K562 (cell line): ENCODE measurements around the gene CDK5R2. TPM values are rescaled to one million over a fixed set of nuclear protein-coding genes. Genes with fewer than 3 reads are reported as not detected.
A peak's percentile ranks its signal among the peaks of the same experiment; 100 is the strongest.

ENCODE experiments used
- CREB3 ChIP-seq: fragments of 450-650 bp; conservative IDR thresholded peaks from 2 replicates; pipeline ENCODE4 v1.6.1; 2016; ENCODE audit warnings: missing genetic modification characterization, low read depth, mild to moderate bottlenecking, missing compliant biosample characterization, moderate library complexity
- CREM ChIP-seq: IDR thresholded peaks from 2 replicates; pipeline ENCODE4 v1.6.1; 2014; ENCODE audit warnings: antibody characterized with exemption, low read depth
- E2F1 ChIP-seq: sonication (generic); formaldehyde crosslinking; IDR thresholded peaks from 2 replicates; pipeline ENCODE4 v1.8.1; 2023; ENCODE audit warnings: mild to moderate bottlenecking, missing genetic modification reagents, moderate library complexity
- GABPB2 ChIP-seq: fragments of 250-450 bp; sonication (Bioruptor Pico); conservative IDR thresholded peaks from 2 replicates; pipeline ENCODE4 v1.5.1; 2021; ENCODE audit warnings: mild to moderate bottlenecking
- MCM2 ChIP-seq: fragments of 450-650 bp; IDR thresholded peaks from 2 replicates; pipeline ENCODE4 v1.6.1; 2017; ENCODE audit warnings: low read depth, mild to moderate bottlenecking
- SNIP1 ChIP-seq: fragments of 450-650 bp; IDR thresholded peaks from 2 replicates; pipeline ENCODE4 v1.7.1; 2017; ENCODE audit warnings: low read depth, mild to moderate bottlenecking
- SREBF2 ChIP-seq: sonication (generic); formaldehyde crosslinking; IDR thresholded peaks from 2 replicates; pipeline ENCODE4 v1.4.0; 2020; ENCODE audit warnings: mild to moderate bottlenecking, missing genetic modification reagents
- THRA ChIP-seq: fragments of 450-650 bp; IDR thresholded peaks from 2 replicates; pipeline ENCODE4 v1.6.1; 2017; ENCODE audit warnings: mild to moderate bottlenecking, moderate library complexity
- TRIM24 ChIP-seq, 2 experiments: fragments of 450-650 bp; IDR thresholded peaks; 2 replicates each; pipeline ENCODE4 v1.6.1; 2016
- ZBTB40 ChIP-seq, 2 experiments: fragments of 450-650 bp in 1 of 2; sonication (generic) in 1 of 2; formaldehyde crosslinking in 1 of 2; IDR thresholded peaks; 2 replicates each; pipeline versions ENCODE4 v1.7.1 to v1.9.0; 2016 to 2022; ENCODE audit warnings: inconsistent platforms in 1 of 2, mild to moderate bottlenecking in 1 of 2, missing genetic modification reagents in 1 of 2
- ZNF121 ChIP-seq: sonication (generic); formaldehyde crosslinking; conservative IDR thresholded peaks from 2 replicates; pipeline ENCODE4 v1.8.0; 2022; ENCODE audit warnings: missing genetic modification reagents
- ZNF232 ChIP-seq: sonication (generic); formaldehyde crosslinking; IDR thresholded peaks from 2 replicates; pipeline ENCODE4 v1.8.0; 2022; ENCODE audit warnings: mild to moderate bottlenecking, missing genetic modification reagents
- ZNF449 ChIP-seq: fragments of 250-450 bp; sonication (Bioruptor Pico); IDR thresholded peaks from 2 replicates; pipeline ENCODE4 v1.8.0; 2022; ENCODE audit warnings: moderate library complexity, mild to moderate bottlenecking, inconsistent platforms
- polyA plus RNA-seq, 8 experiments: library from polyadenylated mRNA; depleted of rRNA in 4 of 8; stranded (reverse) in 5 of 8; unstranded in 3 of 8; fragments of >200 nt; fragmentation: Nextera tagmentation in 2 of 8; fragmentation: Illumina TruSeq in 1 of 8; extraction: Ambion mirVana in 2 of 8; extraction: Trizol in 1 of 8; gene quantifications; 2 replicates each; pipeline versions ENCODE4 v1.2.1 to v1.2.3, GENCODE V29; 2011 to 2014; ENCODE audit warnings: inconsistent platforms in 1 of 8, missing spikeins in 1 of 8
- total RNA-seq, 7 experiments: library from RNA; depleted of rRNA in 6 of 7; stranded (reverse); fragments of >200 nt in 6 of 7; fragmentation: Illumina TruSeq in 2 of 7; extraction: Trizol in 2 of 7; gene quantifications; 2 replicates each; pipeline versions ENCODE4 v1.2.1 to v1.2.3, GENCODE V29; 2011 to 2021; ENCODE audit warnings: low replicate concordance in 1 of 7

Gene CDK5R2
- total and polyA plus RNA-seq, 9 of the 15 experiments (the other 6 are each of a cell fraction or from before 2014, with no cell fraction given) = 0.09 TPM; not detected in 8

DNA sequence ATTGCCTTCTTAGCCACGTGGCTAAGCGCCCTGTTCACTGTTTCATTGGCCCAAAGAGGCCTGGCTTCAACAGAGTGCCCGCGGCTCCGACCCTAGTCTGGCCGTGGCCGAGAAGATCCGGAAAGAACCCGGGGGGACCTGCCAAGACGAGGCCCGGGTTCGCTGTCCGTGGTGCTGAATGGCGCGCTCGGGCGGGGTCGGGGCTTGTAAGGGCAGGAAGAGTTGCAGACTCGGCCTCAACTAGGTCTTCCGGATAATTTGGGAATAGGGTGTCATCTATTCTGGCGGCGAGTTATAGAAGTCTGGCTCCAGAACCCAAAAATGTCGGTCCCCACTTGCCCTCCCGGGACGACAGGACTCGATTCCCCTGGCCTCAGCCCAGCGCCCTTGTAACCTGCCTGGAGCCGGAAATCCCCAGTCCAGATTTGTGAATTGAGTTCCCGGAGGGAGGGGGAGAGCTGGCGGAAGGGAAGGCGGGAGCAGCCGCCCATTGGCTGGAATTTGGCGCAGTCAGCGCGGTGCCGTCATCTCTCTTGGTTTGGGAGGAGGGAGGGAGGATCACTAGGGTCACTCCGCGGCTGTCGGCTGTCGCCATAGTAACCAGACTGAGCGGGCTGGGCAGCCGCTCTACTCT lies 3.5 kb downstream of the CDK5R2 start (continued):
- no peak for TF ChIP-seq E2F1 (CRISPR knock-in tag)
- no peak for TF ChIP-seq TRIM24 (IDR thresholded peaks at IDR 0.05)
- TF ChIP-seq CREB3 (tag) = no peak
- peak; percentile 81 for TF ChIP-seq ZBTB40 (IDR thresholded peaks at IDR 0.05)
- TF ChIP-seq ZBTB40 (CRISPR knock-in tag; IDR thresholded peaks at IDR 0.05) = 0 out of 2 replicates have a peak, but pooled peaks have one; percentile 30
- TF ChIP-seq ZNF232 = 0 out of 2 replicates have a peak, but pooled peaks have one; percentile 61
- no peak for TF ChIP-seq THRA
- no peak for TF ChIP-seq SREBF2 (CRISPR knock-in tag)
- no peak for TF ChIP-seq ZNF121 (CRISPR knock-in tag)
- TF ChIP-seq CREM = peak; percentile 16; the same call in 1 of the 2 replicates
- no peak for TF ChIP-seq SNIP1
- TF ChIP-seq GABPB2 (CRISPR knock-in tag) = no peak
- TF ChIP-seq MCM2 = no peak
- TF ChIP-seq ZNF449 (CRISPR knock-in tag) = no peak
